Upper lobe of left lung (tissue), 6 donors: ENCODE results near the gene FAP. TPM values are rescaled to one million over a fixed set of nuclear protein-coding genes. Genes with fewer than 3 reads are reported as not detected.

Experiments
- ATAC-seq, 2 donors: fragments of 200-7000 bp; cut with Tn5 transposase; one replicate each; pipeline ENCODE4 v1.9.1; 2022; ENCODE audit warnings: mild to moderate bottlenecking in 2 of 2, moderate library complexity in 2 of 2; ENCODE audit not compliant: low FRiP score in 2 of 2
- DNase-seq, 2 donors: peaks; one replicate each; pipeline ENCODE4 v3.0.0-alpha.2; 2019 to 2020
- H3K27ac ChIP-seq, 4 donors: fragments of 200-600 bp; sonication (generic); one replicate each; pipeline ENCODE4 v1.5.1; 2016 to 2019
- H3K27me3 ChIP-seq, 4 donors: fragments of 200-600 bp; sonication (generic); one replicate each; pipeline ENCODE4 v1.5.1; 2017 to 2019
- H3K36me3 ChIP-seq, 4 donors: fragments of 200-600 bp; sonication (generic); one replicate each; pipeline ENCODE4 v1.5.1; 2016 to 2019
- H3K4me1 ChIP-seq, 4 donors: fragments of 200-600 bp; sonication (generic); one replicate each; pipeline ENCODE4 v1.5.1; 2018 to 2019
- H3K4me3 ChIP-seq, 4 donors: fragments of 200-600 bp; sonication (generic); one replicate each; pipeline ENCODE4 v1.5.1; 2017 to 2019; ENCODE audit warnings: mild to moderate bottlenecking in 2 of 4, moderate library complexity in 1 of 4
- H3K9me3 ChIP-seq, 4 donors: fragments of 200-600 bp; sonication (generic); one replicate each; pipeline ENCODE4 v1.5.1; 2018 to 2019
- EP300 ChIP-seq, 4 donors: sonication (generic); formaldehyde crosslinking; IDR thresholded peaks; one replicate each; pipeline ENCODE4 v1.5.1; 2017; ENCODE audit warnings: antibody characterized with exemption in 4 of 4, control low read depth in 2 of 4
- POLR2A ChIP-seq, 4 donors: fragments of 450-650 bp; IDR thresholded peaks; one replicate each; pipeline ENCODE4 v1.5.1; 2016 to 2017; ENCODE audit warnings: antibody characterized with exemption in 4 of 4, mild to moderate bottlenecking in 2 of 4
- POLR2AphosphoS5 ChIP-seq, 2 donors: sonication (generic); formaldehyde crosslinking; IDR thresholded peaks; one replicate each; pipeline ENCODE4 v1.5.1; 2017; ENCODE audit warnings: antibody characterized with exemption in 2 of 2
- WGBS, 2 donors: methylation state at CpG; one replicate each; pipeline ENCODE4 v1.1.5; 2017 to 2018; 5-methylcytosine and 5-hydroxymethylcytosine counted together
- total RNA-seq, 6 donors: library from RNA; depleted of rRNA in 4 of 6; stranded (reverse); fragments of >200 nt in 4 of 6; gene quantifications; one replicate each; pipeline versions ENCODE4 v1.1.0 to v1.2.1, GENCODE V29; 2016 to 2021
- TF ChIP-seq, protein P1 (sequence below), 6 experiments: fragments of 450-650 bp in 4 of 6; fragments of 200-600 bp in 2 of 6; sonication (generic) in 2 of 6; IDR thresholded peaks; one replicate each; pipeline ENCODE4 v1.5.1; 2016 to 2019; ENCODE audit warnings: antibody characterized with exemption in 6 of 6
- donor health status: DM: no; HTN: no; CAD: no; lungs with moderate emphysema.
- donor health status: DM: no; HTN: yes; CAD: no; lungs with severe emphysema.

The FAP gene
- total RNA-seq, 6 donors from 2014 or later, result 1.2 to 7.3 (median 3.1) TPM

GRCh38 chr2:162215162-162215561, 28.1 kb downstream of the FAP start:
- no peak overlapping the region for H3K27ac ChIP-seq
- ATAC-seq (no peak), DNase-seq (no peak)
- 73 to 79% methylated on average over 3 of the region's 3 CpGs for WGBS, 2 donors
- no peaks in the 10 kb centered on the region for H3K36me3 ChIP-seq
- H3K9me3 ChIP-seq, result no peaks in the 10 kb centered on the region
- no peak overlapping the region for H3K4me3 ChIP-seq
- H3K27me3 ChIP-seq, result no peaks in the 10 kb centered on the region
- TF ChIP-seq, protein P1, sequence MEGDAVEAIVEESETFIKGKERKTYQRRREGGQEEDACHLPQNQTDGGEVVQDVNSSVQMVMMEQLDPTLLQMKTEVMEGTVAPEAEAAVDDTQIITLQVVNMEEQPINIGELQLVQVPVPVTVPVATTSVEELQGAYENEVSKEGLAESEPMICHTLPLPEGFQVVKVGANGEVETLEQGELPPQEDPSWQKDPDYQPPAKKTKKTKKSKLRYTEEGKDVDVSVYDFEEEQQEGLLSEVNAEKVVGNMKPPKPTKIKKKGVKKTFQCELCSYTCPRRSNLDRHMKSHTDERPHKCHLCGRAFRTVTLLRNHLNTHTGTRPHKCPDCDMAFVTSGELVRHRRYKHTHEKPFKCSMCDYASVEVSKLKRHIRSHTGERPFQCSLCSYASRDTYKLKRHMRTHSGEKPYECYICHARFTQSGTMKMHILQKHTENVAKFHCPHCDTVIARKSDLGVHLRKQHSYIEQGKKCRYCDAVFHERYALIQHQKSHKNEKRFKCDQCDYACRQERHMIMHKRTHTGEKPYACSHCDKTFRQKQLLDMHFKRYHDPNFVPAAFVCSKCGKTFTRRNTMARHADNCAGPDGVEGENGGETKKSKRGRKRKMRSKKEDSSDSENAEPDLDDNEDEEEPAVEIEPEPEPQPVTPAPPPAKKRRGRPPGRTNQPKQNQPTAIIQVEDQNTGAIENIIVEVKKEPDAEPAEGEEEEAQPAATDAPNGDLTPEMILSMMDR (IDR thresholded peaks at IDR 0.05), result no peak
- TF ChIP-seq POLR2AphosphoS5 (IDR thresholded peaks at IDR 0.05), result no peak
- TF ChIP-seq EP300 (IDR thresholded peaks at IDR 0.05), result no peak
- H3K4me1 ChIP-seq, result no peaks in the 10 kb centered on the region

DNA sequence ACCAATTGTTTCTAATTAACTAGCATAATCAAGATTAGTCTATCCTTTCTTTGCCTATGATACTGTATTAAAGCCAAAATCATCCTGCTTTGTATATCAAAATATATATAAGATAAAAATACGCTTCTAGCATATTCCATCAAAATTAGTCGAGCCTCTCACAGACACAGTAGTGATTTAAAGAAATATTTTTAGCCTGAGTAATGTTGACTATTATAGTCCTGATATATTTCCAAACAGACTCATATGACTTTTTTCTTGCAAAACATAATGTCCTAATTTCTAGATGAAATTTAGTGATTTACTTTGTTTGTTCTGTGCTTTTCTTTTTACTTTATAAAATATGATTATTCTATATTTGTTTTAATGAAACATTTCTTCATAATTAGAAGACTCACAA, 30.9 kb downstream of the FAP start:
- H3K4me3 ChIP-seq, result no peak overlapping the region
- H3K36me3 ChIP-seq, result no peaks in the 10 kb centered on the region
- WGBS, 2 donors, result 79 to 83% methylated on average over 2 of the region's 2 CpGs
- no peak for DNase-seq
- no peak for ATAC-seq
- no peaks in the 10 kb centered on the region for H3K9me3 ChIP-seq
- no peak overlapping the region for H3K27ac ChIP-seq
- no peaks in the 10 kb centered on the region for H3K27me3 ChIP-seq
- H3K4me1 ChIP-seq, result no peaks in the 10 kb centered on the region
- TF ChIP-seq EP300 (IDR thresholded peaks at IDR 0.05) (no peak), POLR2A (IDR thresholded peaks at IDR 0.05) (no peak), POLR2AphosphoS5 (IDR thresholded peaks at IDR 0.05) (no peak)
- TF ChIP-seq, protein P1 (IDR thresholded peaks at IDR 0.05), result no peak

GRCh38 chr2:162211732-162212131, 31.5 kb downstream of the FAP start:
- 77 to 78% methylated on average over 3 of the region's 3 CpGs for WGBS, 2 donors
- H3K4me1 ChIP-seq, result no peaks in the 10 kb centered on the region
- H3K36me3 ChIP-seq, result no peaks in the 10 kb centered on the region
- H3K4me3 ChIP-seq, result no peak overlapping the region
- H3K9me3 ChIP-seq, result no peaks in the 10 kb centered on the region
- no peak for ATAC-seq
- H3K27ac ChIP-seq, result no peak overlapping the region
- H3K27me3 ChIP-seq, result no peaks in the 10 kb centered on the region
- no peak for TF ChIP-seq POLR2AphosphoS5 (IDR thresholded peaks at IDR 0.05)
- no peak for TF ChIP-seq EP300 (IDR thresholded peaks at IDR 0.05)
- TF ChIP-seq, protein P1 (IDR thresholded peaks at IDR 0.05), result no peak
- no peak for DNase-seq

GRCh38 chr2:162210385-162210784, 32.9 kb downstream of the FAP start:
- Histone ChIP-seq H3K4me3 (no peak overlapping the region), H3K36me3 (no peaks in the 10 kb centered on the region), H3K4me1 (no peaks in the 10 kb centered on the region), H3K9me3 (no peaks in the 10 kb centered on the region), H3K27me3 (no peaks in the 10 kb centered on the region), H3K27ac (no peak overlapping the region)
- TF ChIP-seq EP300 (IDR thresholded peaks at IDR 0.05) (no peak), POLR2A (IDR thresholded peaks at IDR 0.05) (no peak), POLR2AphosphoS5 (IDR thresholded peaks at IDR 0.05) (no peak)
- TF ChIP-seq, protein P1 (IDR thresholded peaks at IDR 0.05), result no peak
- DNase-seq (no peak), ATAC-seq (no peak)

GRCh38 chr2:162202203-162202602, 41.0 kb downstream of the FAP start:
- Histone ChIP-seq H3K27ac (no peak overlapping the region), H3K9me3 (no peaks in the 10 kb centered on the region), H3K4me1 (no peaks in the 10 kb centered on the region), H3K36me3 (no peaks in the 10 kb centered on the region), H3K4me3 (no peak overlapping the region), H3K27me3 (no peaks in the 10 kb centered on the region)
- no peak for ATAC-seq
- no peak for DNase-seq
- TF ChIP-seq, protein P1 (IDR thresholded peaks at IDR 0.05), result no peak
- TF ChIP-seq POLR2A (IDR thresholded peaks at IDR 0.05) (no peak), EP300 (IDR thresholded peaks at IDR 0.05) (no peak), POLR2AphosphoS5 (IDR thresholded peaks at IDR 0.05) (no peak)
